Measurements from ENCODE around the gene C3orf20.
"Not testable (repeated sequence)": the region's sequence is repeated elsewhere in the genome, so short reads cannot be mapped to it uniquely, and the experiment has no call there.

The C3orf20 gene

GRCh38 chr3:14730703-14731382 is 55.9 kb downstream of the C3orf20 start:
- TF ChIP-seq CTCF (conservative IDR thresholded peaks at IDR 0.05; ENCODE audit: control insufficient read depth, insufficient read depth, low read depth, low read length) = no peak
- no peak overlapping the region for H3K4me3 ChIP-seq (ENCODE audit: control insufficient read depth, low read depth, low read length)
- DNase-seq (ENCODE audit: low read depth) = no peak

GRCh38 chr3:14740983-14741382 is 66.0 kb downstream of the C3orf20 start:
- DNase-seq (ENCODE audit: low read depth) = no peak
- no peak for TF ChIP-seq CTCF (conservative IDR thresholded peaks at IDR 0.05; ENCODE audit: control insufficient read depth, insufficient read depth, low read depth, low read length)
- no peak overlapping the region for H3K4me3 ChIP-seq (ENCODE audit: control insufficient read depth, low read depth, low read length)

- no peak for TF ChIP-seq CTCF (conservative IDR thresholded peaks at IDR 0.05; ENCODE audit: control insufficient read depth, insufficient read depth, low read depth, low read length)
- H3K4me3 ChIP-seq (ENCODE audit: control insufficient read depth, low read depth, low read length) = no peak overlapping the region
- DNase-seq (ENCODE audit: low read depth) = no peak
These were observed 66.6 kb downstream of the C3orf20 start for GRCh38 chr3:14741510-14741909.

GRCh38 chr3:14744556-14744955 is 69.6 kb downstream of the C3orf20 start:
- no peak overlapping the region for H3K4me3 ChIP-seq (ENCODE audit: control insufficient read depth, low read depth, low read length)
- no peak for DNase-seq (ENCODE audit: low read depth)
- no peak for TF ChIP-seq CTCF (conservative IDR thresholded peaks at IDR 0.05; ENCODE audit: control insufficient read depth, insufficient read depth, low read depth, low read length)

- no peak for TF ChIP-seq CTCF (conservative IDR thresholded peaks at IDR 0.05; ENCODE audit: control insufficient read depth, insufficient read depth, low read depth, low read length)
- no peak overlapping the region for H3K4me3 ChIP-seq (ENCODE audit: control insufficient read depth, low read depth, low read length)
- DNase-seq (ENCODE audit: low read depth) = no peak
These were observed 75.7 kb downstream of the C3orf20 start for GRCh38 chr3:14750650-14751049.

GRCh38 chr3:14752979-14753378 is 78.0 kb downstream of the C3orf20 start:
- H3K4me3 ChIP-seq (ENCODE audit: control insufficient read depth, low read depth, low read length); DNase-seq (ENCODE audit: low read depth): not testable (repeated sequence)

GRCh38 chr3:14757153-14757700 is 82.3 kb downstream of the C3orf20 start:
- H3K4me3 ChIP-seq (ENCODE audit: control insufficient read depth, low read depth, low read length) = no peak overlapping the region
- no peak for DNase-seq (ENCODE audit: low read depth)
- TF ChIP-seq CTCF (conservative IDR thresholded peaks at IDR 0.05; ENCODE audit: control insufficient read depth, insufficient read depth, low read depth, low read length) = no peak

All from fibroblast of mammary gland (primary cell).